CD4-positive, alpha-beta T cell treated with Interleukin-17A for 4 hours (primary cell): ENCODE data around the gene PCDH9.

Source experiments
- DNase-seq: peaks from one replicate; pipeline ENCODE4 v3.0.0-alpha.2; 2020; ENCODE audit warnings: mixed read lengths

Gene PCDH9

GRCh38 chr13:67077132-67077531, 153.0 kb downstream of the PCDH9 start:
- no peak for DNase-seq

GRCh38 chr13:67076378-67076777, 153.8 kb downstream of the PCDH9 start:
- no peak for DNase-seq

GRCh38 chr13:67075239-67075638, 154.9 kb downstream of the PCDH9 start:
- no peak for DNase-seq

- no peak for DNase-seq
These were observed 158.1 kb downstream of the PCDH9 start for GRCh38 chr13:67071918-67072598.

- DNase-seq: no peak
These were observed 159.8 kb downstream of the PCDH9 start for GRCh38 chr13:67070306-67070705.

GRCh38 chr13:67069117-67069767, 160.9 kb downstream of the PCDH9 start:
- DNase-seq: no peak

- no peak for DNase-seq
These were observed 165.2 kb downstream of the PCDH9 start for GRCh38 chr13:67064920-67065319.

GRCh38 chr13:67063036-67063435, 167.1 kb downstream of the PCDH9 start:
- no peak for DNase-seq

GRCh38 chr13:67062160-67062559, 168.0 kb downstream of the PCDH9 start:
- no peak for DNase-seq

GRCh38 chr13:67061750-67062149, 168.4 kb downstream of the PCDH9 start:
- DNase-seq: no peak

GRCh38 chr13:67052550-67053490, 177.3 kb downstream of the PCDH9 start:
- DNase-seq: no peak

GRCh38 chr13:67049744-67050143, 180.4 kb downstream of the PCDH9 start:
- no peak for DNase-seq

GRCh38 chr13:67048821-67049150, 181.3 kb downstream of the PCDH9 start:
- DNase-seq: no peak

GRCh38 chr13:67048084-67048820, 181.9 kb downstream of the PCDH9 start:
- DNase-seq: no peak

- DNase-seq: no peak
These were observed 184.8 kb downstream of the PCDH9 start for GRCh38 chr13:67045357-67045756.

- no peak for DNase-seq
These were observed 186.2 kb downstream of the PCDH9 start for GRCh38 chr13:67043901-67044300.

- no peak for DNase-seq
These were observed 187.6 kb downstream of the PCDH9 start for GRCh38 chr13:67042556-67042955.

GRCh38 chr13:67036699-67037457, 193.3 kb downstream of the PCDH9 start:
- DNase-seq: no peak

GRCh38 chr13:67033170-67033569, 197.0 kb downstream of the PCDH9 start:
- no peak for DNase-seq

GRCh38 chr13:67023130-67023876, 206.8 kb downstream of the PCDH9 start:
- no peak for DNase-seq

GRCh38 chr13:67018775-67019174, 211.4 kb downstream of the PCDH9 start:
- DNase-seq: no peak
